K562 (cell line): ENCODE data around the gene LRRC71. TPM values are rescaled to one million over a fixed set of nuclear protein-coding genes. Genes with fewer than 3 reads are reported as not detected.

Experiments used
- ADNP ChIP-seq: fragments of 200-800 bp; sonication (Bioruptor generic); IDR thresholded peaks from 2 replicates; pipeline ENCODE4 v1.6.1; 2016; ENCODE audit warnings: missing genetic modification characterization, missing compliant biosample characterization
- ARID1B ChIP-seq: fragments of 450-650 bp; IDR thresholded peaks from 2 replicates; pipeline ENCODE4 v1.6.1; 2016; ENCODE audit warnings: antibody characterized with exemption, mild to moderate bottlenecking, inconsistent platforms
- FOXP1 ChIP-seq: sonication (generic); formaldehyde crosslinking; IDR thresholded peaks from 2 replicates; pipeline ENCODE4 v1.8.0; 2022; ENCODE audit warnings: mild to moderate bottlenecking, missing genetic modification reagents
- HCFC1 ChIP-seq: IDR thresholded peaks from 2 replicates; pipeline ENCODE4 v1.6.1; 2012; ENCODE audit warnings: low read depth, low read length, improper control_type of control experiment
- HDAC3 ChIP-seq: fragments of 450-650 bp; IDR thresholded peaks from 2 replicates; pipeline ENCODE4 v1.6.1; 2018; ENCODE audit warnings: borderline replicate concordance, mild to moderate bottlenecking, moderate library complexity; ENCODE audit not compliant: partially characterized antibody
- NCOA1 ChIP-seq: fragments of 450-650 bp; IDR thresholded peaks from 2 replicates; pipeline ENCODE4 v1.6.1; 2016; ENCODE audit warnings: low read depth
- RAD21 ChIP-seq, 2 experiments: fragments of 250-450 bp in 1 of 2; fragments of 450-650 bp in 1 of 2; sonication (Bioruptor Pico) in 1 of 2; formaldehyde crosslinking in 1 of 2; IDR thresholded peaks in 1 of 2; conservative IDR thresholded peaks in 1 of 2; 2 replicates each; pipeline versions ENCODE4 v1.4.0 to v1.8.0; 2020 to 2022; ENCODE audit warnings: mild to moderate bottlenecking in 2 of 2, moderate library complexity in 1 of 2
- RBM25 ChIP-seq: fragments of 200-400 bp; formaldehyde crosslinking; IDR thresholded peaks from 2 replicates; pipeline ENCODE4 v1.6.1; 2018; ENCODE audit warnings: low read length, low read depth, moderate library complexity; ENCODE audit not compliant: severe bottlenecking
- RBM39 ChIP-seq: fragments of 200-400 bp; formaldehyde crosslinking; optimal IDR thresholded peaks from 2 replicates; pipeline ENCODE3; 2018; ENCODE audit warnings: low read depth, low read length
- RCOR1 ChIP-seq, 2 experiments: IDR thresholded peaks; 2 replicates each; pipeline ENCODE4 v1.6.1; 2012; ENCODE audit warnings: low read depth in 2 of 2, low read length in 2 of 2, borderline replicate concordance in 1 of 2, improper control_type of control experiment in 1 of 2
- RFX7 ChIP-seq: fragments of 250-450 bp; sonication (Bioruptor Pico); IDR thresholded peaks from 2 replicates; pipeline ENCODE4 v1.5.1; 2021; ENCODE audit warnings: mild to moderate bottlenecking
- SMAD4 ChIP-seq: fragments of 250-450 bp; sonication (Bioruptor Pico); conservative IDR thresholded peaks from 2 replicates; pipeline ENCODE4 v1.8.0; 2021; ENCODE audit warnings: inconsistent platforms, mild to moderate bottlenecking, moderate library complexity
- ZNF436 ChIP-seq: fragments of 250-450, 450-650 bp; sonication (Bioruptor Pico); formaldehyde crosslinking; IDR thresholded peaks from 2 replicates; pipeline ENCODE4 v1.7.0; 2020; ENCODE audit warnings: mild to moderate bottlenecking
- polyA plus RNA-seq, 8 experiments: library from polyadenylated mRNA; depleted of rRNA in 4 of 8; stranded (reverse) in 5 of 8; unstranded in 3 of 8; fragments of >200 nt; fragmentation: Nextera tagmentation in 2 of 8; fragmentation: Illumina TruSeq in 1 of 8; extraction: Ambion mirVana in 2 of 8; extraction: Trizol in 1 of 8; gene quantifications; 2 replicates each; pipeline versions ENCODE4 v1.2.1 to v1.2.3, GENCODE V29; 2011 to 2014; ENCODE audit warnings: inconsistent platforms in 1 of 8, missing spikeins in 1 of 8
- total RNA-seq, 7 experiments: library from RNA; depleted of rRNA in 6 of 7; stranded (reverse); fragments of >200 nt in 6 of 7; fragmentation: Illumina TruSeq in 2 of 7; extraction: Trizol in 2 of 7; gene quantifications; 2 replicates each; pipeline versions ENCODE4 v1.2.1 to v1.2.3, GENCODE V29; 2011 to 2021; ENCODE audit warnings: low replicate concordance in 1 of 7
- TF ChIP-seq, protein P1 (sequence below): fragments of 250-450 bp; sonication (Bioruptor Pico); IDR thresholded peaks from 2 replicates; pipeline ENCODE4 v1.5.0; 2021; ENCODE audit warnings: mild to moderate bottlenecking, borderline replicate concordance
- TF ChIP-seq, protein P2 (sequence below), 2 experiments: IDR thresholded peaks; 2 replicates each; pipeline ENCODE4 v1.6.1; 2011; ENCODE audit warnings: borderline replicate concordance in 1 of 2, control low read depth in 1 of 2, low read depth in 1 of 2, low read length in 1 of 2, mild to moderate bottlenecking in 1 of 2, mixed read lengths in 1 of 2, moderate library complexity in 1 of 2; ENCODE audit not compliant: insufficient read depth in 1 of 2, insufficient read length in 1 of 2, poor library complexity in 1 of 2, severe bottlenecking in 1 of 2; ENCODE audit errors: extremely low read depth in 1 of 2
- TF ChIP-seq, protein P3 (sequence below), 3 experiments: IDR thresholded peaks in 2 of 3; conservative IDR thresholded peaks in 1 of 3; 2 replicates each; pipeline ENCODE4 v1.5.1; 2011 to 2012; ENCODE audit warnings: low read length in 3 of 3, mild to moderate bottlenecking in 3 of 3, control low read depth in 2 of 3, improper control_type of control experiment in 1 of 3, inconsistent platforms in 1 of 3, low read depth in 1 of 3, mixed read lengths in 1 of 3, moderate library complexity in 1 of 3; ENCODE audit not compliant: insufficient read depth in 2 of 3
- TF ChIP-seq, protein P4 (sequence below): sonication (generic); formaldehyde crosslinking; IDR thresholded peaks from 2 replicates; pipeline ENCODE4 v1.8.1; 2023; ENCODE audit warnings: mild to moderate bottlenecking, missing genetic modification reagents

LRRC71 gene
- total and polyA plus RNA-seq, 9 of the 15 experiments (the other 6 are each of a cell fraction or from before 2014, with no cell fraction given), result 0.06 to 1.2 (median 0.51) TPM; not detected in 1

DNA sequence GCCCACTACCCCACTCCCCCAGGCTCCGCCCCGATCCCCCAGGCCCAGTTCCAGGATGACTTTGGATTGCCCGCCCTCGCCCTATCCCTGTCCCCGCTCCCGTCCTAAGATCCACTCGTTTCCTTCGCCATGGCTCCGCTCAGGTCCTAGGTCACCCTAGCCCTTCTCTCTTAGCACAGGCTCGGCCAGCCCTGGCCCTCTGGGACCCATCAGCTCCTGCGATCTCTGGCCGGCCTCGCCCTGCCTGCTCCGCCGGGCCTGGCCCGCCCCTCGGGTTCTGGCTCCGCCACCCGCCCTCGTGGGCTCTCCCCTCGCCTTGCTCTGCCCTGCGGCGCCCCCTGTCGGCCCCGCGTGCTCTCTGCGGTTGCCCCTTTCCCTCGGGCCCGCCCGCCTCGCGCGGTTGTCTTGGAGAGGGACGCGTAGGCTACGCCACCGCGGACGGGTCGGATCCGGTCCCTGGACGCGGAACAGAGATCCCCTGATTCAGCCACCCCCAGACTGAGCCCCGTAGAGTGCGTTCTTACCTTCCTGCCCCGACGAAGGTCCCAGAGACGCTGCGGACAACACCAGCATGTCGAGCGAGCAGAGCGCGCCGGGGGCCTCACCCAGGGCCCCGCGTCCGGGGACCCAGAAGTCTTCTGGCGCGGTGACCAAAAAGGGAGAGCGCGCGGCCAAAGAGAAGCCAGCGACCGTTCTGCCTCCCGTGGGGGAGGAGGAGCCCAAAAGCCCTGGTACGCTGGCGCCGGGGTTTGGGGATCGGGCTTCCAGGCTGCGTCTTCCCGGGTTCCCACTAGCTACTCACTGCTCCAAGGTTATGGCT lies at the start of gene LRRC71 (continued):
- TF ChIP-seq, protein P1, sequence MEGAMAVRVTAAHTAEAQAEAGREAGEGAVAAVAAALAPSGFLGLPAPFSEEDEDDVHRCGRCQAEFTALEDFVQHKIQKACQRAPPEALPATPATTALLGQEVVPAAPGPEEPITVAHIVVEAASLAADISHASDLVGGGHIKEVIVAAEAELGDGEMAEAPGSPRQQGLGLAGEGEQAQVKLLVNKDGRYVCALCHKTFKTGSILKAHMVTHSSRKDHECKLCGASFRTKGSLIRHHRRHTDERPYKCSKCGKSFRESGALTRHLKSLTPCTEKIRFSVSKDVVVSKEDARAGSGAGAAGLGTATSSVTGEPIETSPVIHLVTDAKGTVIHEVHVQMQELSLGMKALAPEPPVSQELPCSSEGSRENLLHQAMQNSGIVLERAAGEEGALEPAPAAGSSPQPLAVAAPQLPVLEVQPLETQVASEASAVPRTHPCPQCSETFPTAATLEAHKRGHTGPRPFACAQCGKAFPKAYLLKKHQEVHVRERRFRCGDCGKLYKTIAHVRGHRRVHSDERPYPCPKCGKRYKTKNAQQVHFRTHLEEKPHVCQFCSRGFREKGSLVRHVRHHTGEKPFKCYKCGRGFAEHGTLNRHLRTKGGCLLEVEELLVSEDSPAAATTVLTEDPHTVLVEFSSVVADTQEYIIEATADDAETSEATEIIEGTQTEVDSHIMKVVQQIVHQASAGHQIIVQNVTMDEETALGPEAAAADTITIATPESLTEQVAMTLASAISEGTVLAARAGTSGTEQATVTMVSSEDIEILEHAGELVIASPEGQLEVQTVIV (CRISPR knock-in tag), result no peak
- TF ChIP-seq, protein P2, sequence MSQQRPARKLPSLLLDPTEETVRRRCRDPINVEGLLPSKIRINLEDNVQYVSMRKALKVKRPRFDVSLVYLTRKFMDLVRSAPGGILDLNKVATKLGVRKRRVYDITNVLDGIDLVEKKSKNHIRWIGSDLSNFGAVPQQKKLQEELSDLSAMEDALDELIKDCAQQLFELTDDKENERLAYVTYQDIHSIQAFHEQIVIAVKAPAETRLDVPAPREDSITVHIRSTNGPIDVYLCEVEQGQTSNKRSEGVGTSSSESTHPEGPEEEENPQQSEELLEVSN (IDR thresholded peaks at IDR 0.05; ENCODE audit: borderline replicate concordance in 1 of 2, extremely low read depth in 1 of 2, insufficient read depth in 1 of 2, insufficient read length in 1 of 2, low read depth in 1 of 2, low read length in 1 of 2, poor library complexity in 1 of 2, severe bottlenecking in 1 of 2), result peak; percentile 73 to 76
- peak; percentile 99 for TF ChIP-seq RAD21 (CRISPR knock-in tag; conservative IDR thresholded peaks at IDR 0.05 in 1 of 2, IDR thresholded peaks at IDR 0.05 in 1 of 2)
- no peak for TF ChIP-seq RBM25
- no peak; the same call in 1 of the 2 replicates for TF ChIP-seq FOXP1 (CRISPR knock-in tag)
- TF ChIP-seq NCOA1, result no peak
- no peak for TF ChIP-seq RBM39
- TF ChIP-seq RFX7 (CRISPR knock-in tag), result no peak
- TF ChIP-seq, protein P3, sequence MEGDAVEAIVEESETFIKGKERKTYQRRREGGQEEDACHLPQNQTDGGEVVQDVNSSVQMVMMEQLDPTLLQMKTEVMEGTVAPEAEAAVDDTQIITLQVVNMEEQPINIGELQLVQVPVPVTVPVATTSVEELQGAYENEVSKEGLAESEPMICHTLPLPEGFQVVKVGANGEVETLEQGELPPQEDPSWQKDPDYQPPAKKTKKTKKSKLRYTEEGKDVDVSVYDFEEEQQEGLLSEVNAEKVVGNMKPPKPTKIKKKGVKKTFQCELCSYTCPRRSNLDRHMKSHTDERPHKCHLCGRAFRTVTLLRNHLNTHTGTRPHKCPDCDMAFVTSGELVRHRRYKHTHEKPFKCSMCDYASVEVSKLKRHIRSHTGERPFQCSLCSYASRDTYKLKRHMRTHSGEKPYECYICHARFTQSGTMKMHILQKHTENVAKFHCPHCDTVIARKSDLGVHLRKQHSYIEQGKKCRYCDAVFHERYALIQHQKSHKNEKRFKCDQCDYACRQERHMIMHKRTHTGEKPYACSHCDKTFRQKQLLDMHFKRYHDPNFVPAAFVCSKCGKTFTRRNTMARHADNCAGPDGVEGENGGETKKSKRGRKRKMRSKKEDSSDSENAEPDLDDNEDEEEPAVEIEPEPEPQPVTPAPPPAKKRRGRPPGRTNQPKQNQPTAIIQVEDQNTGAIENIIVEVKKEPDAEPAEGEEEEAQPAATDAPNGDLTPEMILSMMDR (IDR thresholded peaks at IDR 0.05 in 2 of 3, conservative IDR thresholded peaks at IDR 0.05 in 1 of 3; ENCODE audit: insufficient read depth in 2 of 3, low read depth in 1 of 3, low read length in 3 of 3), result peak; percentile 97 to 98 (median 97)
- no peak for TF ChIP-seq ADNP
- TF ChIP-seq, protein P4, sequence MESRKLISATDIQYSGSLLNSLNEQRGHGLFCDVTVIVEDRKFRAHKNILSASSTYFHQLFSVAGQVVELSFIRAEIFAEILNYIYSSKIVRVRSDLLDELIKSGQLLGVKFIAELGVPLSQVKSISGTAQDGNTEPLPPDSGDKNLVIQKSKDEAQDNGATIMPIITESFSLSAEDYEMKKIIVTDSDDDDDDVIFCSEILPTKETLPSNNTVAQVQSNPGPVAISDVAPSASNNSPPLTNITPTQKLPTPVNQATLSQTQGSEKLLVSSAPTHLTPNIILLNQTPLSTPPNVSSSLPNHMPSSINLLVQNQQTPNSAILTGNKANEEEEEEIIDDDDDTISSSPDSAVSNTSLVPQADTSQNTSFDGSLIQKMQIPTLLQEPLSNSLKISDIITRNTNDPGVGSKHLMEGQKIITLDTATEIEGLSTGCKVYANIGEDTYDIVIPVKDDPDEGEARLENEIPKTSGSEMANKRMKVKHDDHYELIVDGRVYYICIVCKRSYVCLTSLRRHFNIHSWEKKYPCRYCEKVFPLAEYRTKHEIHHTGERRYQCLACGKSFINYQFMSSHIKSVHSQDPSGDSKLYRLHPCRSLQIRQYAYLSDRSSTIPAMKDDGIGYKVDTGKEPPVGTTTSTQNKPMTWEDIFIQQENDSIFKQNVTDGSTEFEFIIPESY (CRISPR knock-in tag), result peak; percentile 81
- TF ChIP-seq ZNF436 (CRISPR knock-in tag), result no peak
- TF ChIP-seq RCOR1 (IDR thresholded peaks at IDR 0.05; ENCODE audit: borderline replicate concordance in 1 of 2, low read depth in 2 of 2, low read length in 2 of 2), result peak in 1 of 2 experiments; percentile 73; a peak in 2 of 4 replicates
- TF ChIP-seq SMAD4 (CRISPR knock-in tag), result peak; percentile 68
- TF ChIP-seq HDAC3, result no peak
- TF ChIP-seq ARID1B, result 0 out of 2 replicates have a peak, but pooled peaks have one; percentile 27
- peak; percentile 44; the same call in 1 of the 2 replicates for TF ChIP-seq HCFC1
